Measurements from ENCODE around the gene GET3.
"Not testable (repeated sequence)": the region's sequence is repeated elsewhere in the genome, so short reads cannot be mapped to it uniquely, and the experiment has no call there.

Gene GET3

GRCh38 chr19:12720296-12720695 lies 17.0 kb upstream of the GET3 start:
- no peak for DNase-seq

- DNase-seq, result no peak
Measured at GRCh38 chr19:12720851-12721655, 16.2 kb upstream of the GET3 start.

GRCh38 chr19:12721656-12722565 lies 15.4 kb upstream of the GET3 start:
- DNase-seq, result peak; percentile 26

GRCh38 chr19:12722566-12723380 lies 14.5 kb upstream of the GET3 start:
- peak; percentile 98 for DNase-seq

- no peak for DNase-seq
Measured at GRCh38 chr19:12723381-12723640, 14.0 kb upstream of the GET3 start.

- DNase-seq, result peak; percentile 79
Measured at GRCh38 chr19:12723641-12724426, 13.5 kb upstream of the GET3 start, which contains the start of gene TNPO2. Gene TNPO2 (minus strand): TSS chr19:12723932. CDS start chr19:12720977, 2,955 bp downstream.

GRCh38 chr19:12725612-12726011 lies 11.7 kb upstream of the GET3 start:
- DNase-seq, result not testable (repeated sequence)

- DNase-seq, result no peak
Measured at GRCh38 chr19:12726988-12727316, 10.3 kb upstream of the GET3 start.

- DNase-seq, result no peak
Measured at GRCh38 chr19:12727745-12728433, 9.4 kb upstream of the GET3 start.

- DNase-seq, result no peak
Measured at GRCh38 chr19:12730064-12730463, 7.2 kb upstream of the GET3 start.

- DNase-seq, result no peak
Measured at GRCh38 chr19:12731337-12731736, 6.0 kb upstream of the GET3 start.

GRCh38 chr19:12733369-12734214 lies 3.7 kb upstream of the GET3 start:
- no peak for DNase-seq

GRCh38 chr19:12737835-12738351 lies 596 bp downstream of the GET3 start:
- no peak for DNase-seq

- DNase-seq, result no peak
Measured at GRCh38 chr19:12745166-12745897, 8.0 kb downstream of the GET3 start.

GRCh38 chr19:12748489-12748888 lies 11.2 kb downstream of the GET3 start:
- no peak for DNase-seq

GRCh38 chr19:12749938-12750521 lies 12.7 kb downstream of the GET3 start:
- DNase-seq, result peak; percentile 26

GRCh38 chr19:12750851-12751250 lies 13.6 kb downstream of the GET3 start:
- no peak for DNase-seq

- DNase-seq, result no peak
Measured at GRCh38 chr19:12751635-12752034, 14.3 kb downstream of the GET3 start, which contains the start of gene BEST2. Gene BEST2 (plus strand): TSS chr19:12751791. CDS start chr19:12752593, 802 bp downstream.

- no peak for DNase-seq
Measured at GRCh38 chr19:12752056-12752781, 14.9 kb downstream of the GET3 start.
